ENCODE measurements around the gene MXRA8.
"Not testable (repeated sequence)": the region's sequence is repeated elsewhere in the genome, so short reads cannot be mapped to it uniquely, and the experiment has no call there.

Gene MXRA8, protein sequence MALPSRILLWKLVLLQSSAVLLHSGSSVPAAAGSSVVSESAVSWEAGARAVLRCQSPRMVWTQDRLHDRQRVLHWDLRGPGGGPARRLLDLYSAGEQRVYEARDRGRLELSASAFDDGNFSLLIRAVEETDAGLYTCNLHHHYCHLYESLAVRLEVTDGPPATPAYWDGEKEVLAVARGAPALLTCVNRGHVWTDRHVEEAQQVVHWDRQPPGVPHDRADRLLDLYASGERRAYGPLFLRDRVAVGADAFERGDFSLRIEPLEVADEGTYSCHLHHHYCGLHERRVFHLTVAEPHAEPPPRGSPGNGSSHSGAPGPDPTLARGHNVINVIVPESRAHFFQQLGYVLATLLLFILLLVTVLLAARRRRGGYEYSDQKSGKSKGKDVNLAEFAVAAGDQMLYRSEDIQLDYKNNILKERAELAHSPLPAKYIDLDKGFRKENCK

DNA sequence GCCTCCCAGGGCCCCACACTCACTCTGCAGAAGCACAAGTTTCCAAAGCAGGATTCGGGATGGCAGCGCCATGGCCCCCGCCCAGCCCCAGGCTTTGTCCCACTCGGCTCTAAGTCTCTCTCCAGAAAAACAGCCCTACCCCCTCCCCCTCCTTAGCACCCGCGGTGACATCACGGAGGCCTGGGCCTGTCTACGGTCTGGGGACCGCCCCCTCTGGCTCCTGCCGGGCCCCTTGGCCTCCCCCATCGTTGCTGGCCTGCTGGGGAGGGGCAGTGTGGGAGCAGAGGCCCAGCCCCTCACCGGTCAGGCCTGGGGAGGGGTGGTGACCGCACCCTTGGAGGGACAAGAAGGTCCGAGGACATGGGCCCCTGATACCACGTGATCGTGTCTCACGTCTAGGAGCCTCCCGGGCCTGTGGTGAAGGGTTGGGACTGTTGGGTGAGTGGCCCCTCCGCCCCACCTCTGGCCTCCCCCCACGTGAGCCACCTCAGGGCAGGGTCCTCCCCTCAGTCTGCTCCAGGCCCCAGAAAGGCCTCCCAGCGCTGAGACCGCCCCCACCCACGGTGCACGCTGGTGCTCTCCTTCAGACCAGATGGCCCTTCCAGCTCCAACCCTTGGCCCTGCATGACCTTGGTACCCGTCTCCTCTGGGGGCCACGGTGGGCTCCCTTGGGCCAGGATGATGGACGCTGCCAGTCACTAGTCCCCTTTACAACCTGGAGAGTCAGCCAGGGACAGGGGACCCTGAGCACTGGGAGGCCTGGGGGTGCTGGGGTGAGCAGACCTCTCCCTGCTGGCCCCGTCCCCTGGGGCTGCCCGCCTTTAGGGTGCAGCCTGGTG, at the start of gene MXRA8:
Gene MXRA8, minus strand, starts transcription at position 123 of the 839 bp plus-strand sequence. Its CDS starts 51 bp downstream, at position 72.
- DNase-seq (ENCODE audit: low spot score): peak; percentile 89

DNA sequence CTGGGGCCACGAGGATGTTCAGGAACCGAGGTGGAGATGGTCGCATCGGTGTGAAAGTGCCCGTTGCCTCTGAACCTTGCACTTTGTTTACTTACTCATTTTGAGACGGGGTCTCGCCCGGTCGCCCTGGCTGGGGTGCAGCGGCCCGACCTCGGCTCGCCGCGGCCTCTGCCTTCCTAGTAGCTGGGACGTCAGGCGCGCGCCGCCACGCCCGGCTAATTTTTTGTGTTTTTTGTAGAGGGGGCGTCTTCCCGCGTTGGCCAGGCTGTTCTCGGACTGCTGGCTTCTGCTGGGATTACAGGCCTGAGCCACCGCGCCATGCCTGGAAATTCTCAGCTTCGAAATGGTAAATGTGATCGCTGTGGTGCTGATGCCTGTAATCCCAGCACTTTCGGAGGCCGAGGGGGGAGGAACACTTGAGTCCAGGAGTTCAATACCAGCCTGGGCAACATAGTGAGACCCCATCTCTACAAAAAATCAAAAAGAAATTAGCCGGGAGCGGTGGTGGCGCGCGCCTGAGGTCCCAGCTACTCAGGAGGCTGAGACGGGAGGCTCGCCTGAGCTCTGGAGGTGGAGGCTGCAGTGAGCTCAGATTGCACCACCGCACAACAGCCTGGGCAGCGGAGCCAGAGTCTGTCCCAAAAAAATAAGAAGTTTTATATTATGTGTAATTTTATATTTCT, 49.4 kb upstream of the MXRA8 start:
- DNase-seq (ENCODE audit: low spot score): peak; percentile 56

DNA sequence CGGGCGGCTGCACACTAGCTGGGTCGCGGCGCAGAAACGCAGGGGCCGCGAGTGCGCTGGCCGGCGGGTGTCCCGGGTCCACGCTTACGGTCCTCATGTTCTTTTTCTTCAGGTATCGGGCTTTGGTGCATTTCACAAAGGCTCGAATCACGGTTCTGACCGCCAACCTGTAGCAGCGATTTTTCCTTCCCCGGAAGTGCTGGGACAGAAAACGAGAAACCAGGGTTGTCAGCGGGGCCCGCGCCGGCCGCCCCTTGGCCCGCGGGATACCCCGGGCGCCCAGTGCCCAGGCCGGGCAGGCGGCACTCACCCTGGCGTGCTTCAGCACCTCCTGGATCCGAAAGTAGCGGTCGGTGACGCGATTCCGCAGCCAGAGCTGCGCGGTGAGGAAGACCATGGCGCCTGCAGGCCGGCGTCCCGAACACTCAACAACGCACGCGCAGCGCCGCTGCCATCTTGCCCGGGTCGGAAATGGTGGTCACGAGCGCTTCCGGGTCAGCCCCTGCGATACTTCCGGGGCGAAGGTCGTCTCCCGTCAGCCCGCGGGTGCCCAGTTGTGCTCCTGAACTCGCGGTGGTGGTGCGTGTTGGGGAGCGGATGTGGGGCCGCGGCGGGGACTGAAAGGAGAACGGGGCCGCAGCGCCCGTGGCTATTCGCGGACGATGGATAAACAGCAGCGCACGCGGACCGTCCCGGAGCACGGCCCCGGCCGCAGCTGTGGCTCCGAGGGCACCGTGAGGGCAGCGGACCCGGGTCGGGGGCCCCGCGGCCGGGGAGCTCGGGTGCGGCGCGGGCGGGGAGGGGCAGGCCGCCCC, 48.7 kb upstream of the MXRA8 start, which contains the start of gene MRPL20:
Gene MRPL20, minus strand, starts transcription at position 473 of the 815 bp plus-strand sequence. Its CDS starts 76 bp downstream, at position 397.
- peak; percentile 98 for DNase-seq (ENCODE audit: low spot score)

DNA sequence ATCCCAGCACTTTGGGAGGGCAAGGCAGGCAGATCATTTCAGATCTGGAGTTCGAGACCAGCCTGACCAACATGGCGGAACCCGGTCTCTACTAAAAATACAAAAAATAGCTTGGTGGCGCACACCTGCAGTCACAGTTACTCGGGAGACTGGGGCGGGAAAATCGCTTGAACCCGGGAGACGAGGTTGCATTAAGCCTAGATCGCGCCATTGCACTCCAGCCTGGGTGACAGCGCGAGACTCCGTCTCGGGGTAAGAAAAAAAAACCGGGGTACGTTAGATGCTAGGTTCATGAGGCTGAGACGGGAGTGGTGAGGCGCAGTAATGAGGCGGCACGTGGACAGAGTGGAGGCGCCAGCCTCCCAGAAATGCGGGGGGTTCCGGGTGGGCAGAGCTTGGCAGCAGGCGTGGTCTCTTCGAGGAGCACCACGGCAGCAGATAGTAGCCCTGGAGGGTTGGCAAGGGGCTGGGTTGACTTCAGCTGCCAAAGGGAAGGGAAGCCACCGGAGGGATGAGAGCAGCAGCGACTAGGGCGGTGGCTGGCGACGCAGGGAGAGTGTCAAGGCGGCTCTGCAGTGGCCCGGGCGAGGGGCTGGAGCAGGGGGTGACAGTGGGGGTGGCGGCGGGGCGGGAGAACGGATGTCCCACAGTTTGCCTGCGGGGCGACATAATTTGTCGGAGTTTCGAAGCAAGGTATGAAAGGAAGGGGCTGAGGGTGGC, 47.9 kb upstream of the MXRA8 start:
- no peak for DNase-seq (ENCODE audit: low spot score)

DNA sequence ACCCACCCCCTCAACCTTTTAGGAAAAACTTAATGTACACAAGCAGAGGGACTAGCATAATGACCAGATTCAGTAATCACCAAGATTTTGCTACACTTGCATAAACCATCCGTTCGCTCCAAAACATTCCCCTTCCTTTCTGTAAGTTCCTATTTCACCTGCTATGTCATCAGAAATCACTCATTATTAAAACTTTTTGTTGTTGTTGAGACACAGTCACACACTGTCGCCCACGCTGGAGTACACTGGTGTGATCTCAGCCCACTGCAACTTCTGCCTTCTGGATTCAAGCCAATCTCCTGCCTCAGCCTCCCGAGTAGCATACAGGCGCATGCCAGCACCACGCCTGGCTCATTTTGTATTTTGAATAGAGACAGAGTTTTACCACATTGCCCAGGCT, 45.3 kb upstream of the MXRA8 start:
- DNase-seq (ENCODE audit: low spot score): no peak

DNA sequence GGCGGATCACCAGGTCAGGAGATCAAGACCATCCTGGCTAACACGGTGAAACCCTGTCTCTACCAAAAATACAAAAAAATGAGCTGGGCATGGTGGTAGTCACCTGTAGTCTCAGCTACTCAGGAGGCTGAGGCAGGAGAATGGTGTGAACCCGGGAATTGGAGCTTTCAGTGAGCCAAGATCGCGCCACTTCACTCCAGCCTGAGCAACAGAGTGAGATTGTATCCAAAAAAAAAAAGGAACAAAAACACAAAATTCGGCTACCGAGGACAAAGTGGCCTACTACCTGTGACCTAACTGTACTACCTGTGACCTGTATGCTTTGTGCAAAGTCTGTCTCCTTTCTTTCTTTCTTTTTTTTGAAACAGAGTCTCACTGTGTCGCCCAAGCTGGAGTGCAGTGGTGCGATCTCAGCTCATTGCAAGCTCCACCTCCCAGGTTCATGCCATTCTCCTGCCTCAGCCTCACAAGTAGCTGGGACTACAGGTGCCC, 44.6 kb upstream of the MXRA8 start:
- not testable (repeated sequence) for DNase-seq (ENCODE audit: low spot score)

DNA sequence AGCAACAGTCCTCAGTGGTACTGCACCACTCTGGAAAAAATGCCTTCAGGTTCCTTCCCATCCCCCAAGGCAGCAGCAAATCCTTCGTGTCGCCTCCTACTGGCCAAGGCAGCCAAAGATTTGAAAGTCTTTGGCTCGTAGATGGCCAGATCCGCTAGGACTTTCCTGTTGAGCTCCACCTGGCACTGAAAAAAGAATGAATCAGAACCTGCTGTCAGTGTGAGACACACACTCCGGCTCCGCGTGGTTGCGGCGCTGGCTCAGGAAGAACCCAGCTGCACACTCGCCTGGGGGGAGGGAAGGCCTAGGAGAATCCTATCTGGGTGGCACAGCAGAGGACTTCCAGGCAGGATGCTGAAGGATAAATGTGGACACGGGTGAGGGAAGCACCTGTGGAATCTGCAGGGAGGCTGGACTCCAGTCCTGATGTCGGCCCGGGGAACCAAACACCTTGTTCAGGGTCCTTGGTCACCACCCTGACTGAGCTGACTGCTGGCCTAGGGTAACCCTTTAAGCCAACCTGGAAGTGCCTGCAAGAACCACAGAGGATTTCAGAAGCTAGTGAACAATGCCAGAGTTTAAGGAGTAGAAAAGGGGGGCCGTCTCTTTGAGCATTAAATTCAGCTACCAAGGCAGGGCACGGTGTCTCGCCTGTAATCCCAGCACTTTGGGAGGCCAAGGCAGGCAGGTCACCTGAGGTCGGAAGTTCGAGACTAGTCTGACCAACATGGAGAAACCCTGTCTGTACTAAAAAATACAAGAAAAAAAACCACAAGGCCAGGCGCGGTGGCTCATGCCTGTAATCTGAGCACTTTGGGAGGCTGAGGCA, 43.9 kb upstream of the MXRA8 start:
- peak; percentile 64 for DNase-seq (ENCODE audit: low spot score)

DNA sequence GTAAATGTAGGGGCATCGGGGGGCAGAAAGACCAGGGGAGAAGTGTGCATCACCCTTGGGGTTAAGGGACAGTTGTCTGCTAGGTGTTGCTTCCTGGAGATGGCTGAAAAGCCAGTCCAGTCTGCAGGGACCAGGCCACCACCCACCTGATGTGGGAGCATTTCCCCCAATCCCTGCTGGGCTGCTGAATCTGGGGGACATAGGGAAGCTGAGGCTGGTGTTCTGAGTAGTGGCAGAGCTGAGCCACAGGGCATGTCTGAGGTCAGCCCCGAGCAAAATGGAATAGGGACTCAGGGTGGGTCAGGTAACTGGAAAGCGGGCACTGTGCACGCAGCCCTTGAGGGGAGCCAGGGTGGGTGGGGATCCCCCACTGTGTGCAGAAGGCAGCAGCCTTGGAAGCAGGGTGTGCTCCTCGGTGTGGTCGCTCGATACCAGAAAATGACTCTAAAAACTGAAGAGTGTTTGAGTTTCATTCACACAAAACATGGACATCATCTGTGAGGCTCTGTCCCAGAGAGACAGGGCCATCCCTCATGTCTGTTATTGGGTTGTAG, 43.2 kb upstream of the MXRA8 start:
- no peak for DNase-seq (ENCODE audit: low spot score)

DNA sequence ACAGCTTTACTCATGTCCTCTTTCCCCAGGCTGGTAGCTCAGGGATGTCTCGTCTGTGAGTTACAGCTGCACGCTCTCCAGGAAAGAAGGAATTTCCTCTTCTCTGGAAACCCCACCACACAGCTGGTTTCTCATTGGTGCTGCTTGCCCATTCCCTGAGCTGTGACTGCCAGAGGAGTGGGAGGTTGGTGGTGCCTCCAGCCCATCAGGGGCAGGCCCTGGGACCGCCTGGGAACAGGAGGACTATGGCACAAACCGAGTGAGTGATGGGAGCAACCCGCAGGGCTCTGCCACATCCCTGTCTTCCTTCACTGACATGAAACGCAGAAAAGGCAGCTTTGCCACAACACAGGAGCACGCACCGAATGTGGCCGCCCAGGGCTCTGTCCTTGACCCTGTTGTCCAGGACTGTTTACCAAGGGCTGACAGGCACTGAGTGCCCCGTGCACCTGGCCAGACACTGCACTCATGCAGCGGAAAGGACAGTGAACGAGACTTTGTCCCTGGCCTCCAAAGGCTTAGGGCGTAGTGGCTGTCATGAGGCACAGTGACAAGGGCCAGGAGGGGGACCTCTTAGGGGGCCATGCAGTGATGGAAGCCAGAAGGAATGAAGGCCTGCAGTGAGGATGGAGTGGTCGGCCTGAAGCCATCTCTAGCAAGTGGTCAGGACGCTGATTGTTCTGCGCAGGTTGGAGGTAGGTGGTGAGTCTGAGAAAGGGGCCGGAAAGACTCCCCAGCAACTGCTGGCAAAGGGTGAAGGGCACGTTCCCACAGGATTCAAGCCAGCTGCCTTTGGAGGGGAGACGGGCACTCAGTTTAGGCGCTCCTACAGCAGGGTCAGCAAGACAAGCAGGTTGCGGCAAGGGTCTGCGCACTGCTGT, 42.5 kb upstream of the MXRA8 start:
- no peak for DNase-seq (ENCODE audit: low spot score)

DNA sequence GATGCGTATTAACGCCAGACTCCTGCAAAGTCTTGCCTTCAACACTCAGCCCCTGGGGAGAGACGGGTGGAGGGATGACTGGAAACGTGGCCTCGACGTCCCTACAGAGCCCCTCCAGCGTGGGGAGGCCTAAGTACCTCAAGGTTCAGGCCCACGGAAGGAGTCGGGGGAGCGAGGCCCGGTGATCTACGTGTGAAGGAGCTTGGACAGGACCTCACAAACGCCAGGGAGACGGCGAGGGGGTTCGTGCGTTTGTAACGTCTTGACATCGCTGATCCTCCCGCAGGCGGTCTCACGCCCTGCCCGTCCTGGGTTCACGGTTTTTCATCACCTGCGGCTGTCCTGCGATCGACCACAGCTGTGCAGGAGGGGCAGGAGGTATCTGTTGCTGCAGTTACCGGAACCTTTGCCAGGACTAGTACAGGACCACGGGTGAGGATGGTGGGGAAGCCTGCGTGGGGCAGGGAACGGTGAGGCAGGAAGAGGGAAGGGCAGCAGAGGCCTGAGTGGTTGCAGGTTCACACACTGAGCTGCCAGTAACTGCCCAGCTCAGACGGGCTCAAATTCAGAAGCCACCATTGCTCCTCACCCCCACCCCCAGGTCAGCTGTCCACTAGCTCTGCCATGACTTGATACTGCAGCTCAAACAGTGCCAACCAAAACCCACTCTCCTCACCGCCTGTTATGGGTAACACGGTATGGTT, 41.7 kb upstream of the MXRA8 start:
- DNase-seq (ENCODE audit: low spot score): no peak

DNA sequence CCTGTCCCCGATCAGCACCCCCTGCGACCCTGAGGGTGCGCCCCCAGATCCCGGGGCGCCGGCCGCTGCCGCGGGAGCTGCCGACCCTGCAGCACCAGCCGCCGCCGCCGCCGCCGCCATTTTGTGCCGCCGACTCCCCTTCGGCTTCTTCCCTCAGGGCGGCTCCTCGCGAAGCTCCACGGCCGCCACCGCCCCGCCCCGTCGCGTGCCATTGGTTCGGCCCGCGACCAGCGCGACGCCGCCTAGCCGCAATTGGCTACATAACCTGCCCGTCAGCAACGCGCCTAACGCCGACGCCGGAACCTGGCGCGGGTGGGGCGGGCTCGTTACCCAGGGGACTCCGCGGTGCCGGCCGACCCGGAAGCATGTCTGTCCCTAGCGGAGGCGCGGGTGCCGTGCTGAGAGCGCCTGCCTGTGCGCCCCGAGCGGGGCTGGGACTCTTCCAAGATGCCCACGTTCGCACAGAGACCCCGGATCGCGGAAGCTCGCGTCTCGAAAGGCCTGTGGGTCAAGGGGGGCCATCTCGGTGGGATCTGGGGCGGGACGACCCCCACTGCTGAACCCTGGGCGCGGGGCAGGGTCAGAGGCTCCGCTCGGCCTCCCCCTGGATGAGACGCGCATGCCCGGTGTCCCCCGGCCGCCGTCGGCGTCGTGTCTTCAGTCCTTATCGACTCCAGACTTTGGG, 41.0 kb upstream of the MXRA8 start, which contains the start of gene CCNL2:
Gene CCNL2, minus strand, starts transcription at position 149 of the 685 bp plus-strand sequence. Its CDS starts 29 bp downstream, at position 120.
- peak; percentile 99 for DNase-seq (ENCODE audit: low spot score)

DNA sequence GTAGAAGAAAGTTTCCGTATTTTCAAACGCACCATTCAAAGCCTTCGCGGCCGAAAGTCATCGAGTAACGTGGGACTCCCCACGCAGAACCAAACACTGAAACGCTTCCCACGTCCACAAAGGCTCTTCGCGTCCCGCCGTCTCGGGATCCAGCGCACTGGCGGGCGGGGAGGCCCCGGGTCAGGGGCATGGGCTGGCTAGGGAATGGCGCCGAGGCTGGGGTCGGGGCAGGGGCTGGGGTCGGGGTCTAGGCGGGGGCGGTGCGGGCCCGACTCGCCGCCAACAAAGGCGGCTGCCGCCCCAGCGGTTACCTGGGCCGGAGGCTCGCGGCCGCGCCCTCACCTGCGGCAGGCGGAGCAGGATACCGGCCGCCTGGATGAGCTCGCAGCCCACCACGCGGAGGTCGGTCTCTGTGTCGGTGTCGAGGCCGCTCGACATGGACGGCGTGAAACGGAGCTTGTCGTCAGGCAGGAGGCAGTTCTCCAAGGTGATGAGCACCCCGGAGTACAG, 40.4 kb upstream of the MXRA8 start:
- no peak for DNase-seq (ENCODE audit: low spot score)

DNA sequence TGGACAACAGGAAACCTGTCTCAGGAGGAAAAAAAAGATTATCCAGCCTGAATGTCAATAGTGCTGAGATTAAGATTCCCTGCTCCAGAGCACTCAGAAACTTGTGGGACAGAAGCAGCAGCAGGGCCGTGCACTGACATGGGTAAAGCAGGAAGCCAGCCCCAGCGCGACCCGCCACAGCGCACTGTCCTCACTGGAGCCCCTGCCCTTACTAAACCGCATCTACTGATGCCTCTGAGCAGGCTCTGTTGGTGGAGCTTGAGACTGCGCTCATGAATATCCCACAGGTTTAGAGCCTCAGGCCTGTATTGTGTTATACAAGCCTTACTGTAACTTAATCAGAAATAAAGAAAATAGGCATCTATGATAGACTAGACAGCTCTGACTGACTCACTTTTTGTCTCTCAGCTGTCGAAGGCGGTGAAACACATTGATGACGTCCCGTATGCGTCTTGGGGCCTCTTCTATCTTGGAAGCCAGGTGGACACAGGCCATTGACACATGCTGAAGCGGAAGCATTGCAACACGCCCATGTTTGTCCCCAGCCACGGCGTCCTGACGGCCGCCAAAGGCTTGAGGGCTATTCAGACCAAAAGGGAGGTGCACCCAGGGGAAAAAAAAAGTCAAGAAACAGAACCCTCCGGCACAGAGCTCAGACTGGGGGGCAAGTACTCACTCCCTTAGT, 39.6 kb upstream of the MXRA8 start:
- no peak for DNase-seq (ENCODE audit: low spot score)

DNA sequence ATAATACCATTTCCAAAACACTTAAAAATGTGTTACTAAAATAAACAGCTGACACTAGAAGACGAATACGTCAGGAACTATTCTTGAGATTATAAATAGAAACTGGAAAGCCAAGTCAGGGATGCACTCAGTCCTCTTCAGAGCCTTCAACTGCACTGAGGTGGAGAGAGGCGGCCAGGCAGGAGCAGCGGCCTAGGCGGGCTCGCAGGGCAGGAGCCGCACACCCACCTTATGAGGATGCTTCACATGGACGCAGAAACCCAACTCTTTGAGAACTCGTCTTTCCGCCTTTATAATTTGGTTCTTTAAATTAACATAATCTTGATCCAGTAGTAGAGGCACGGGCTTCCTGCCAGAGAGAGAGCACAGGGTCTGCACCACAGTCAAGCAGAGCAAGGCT, 36.8 kb upstream of the MXRA8 start:
- no peak for DNase-seq (ENCODE audit: low spot score)

DNA sequence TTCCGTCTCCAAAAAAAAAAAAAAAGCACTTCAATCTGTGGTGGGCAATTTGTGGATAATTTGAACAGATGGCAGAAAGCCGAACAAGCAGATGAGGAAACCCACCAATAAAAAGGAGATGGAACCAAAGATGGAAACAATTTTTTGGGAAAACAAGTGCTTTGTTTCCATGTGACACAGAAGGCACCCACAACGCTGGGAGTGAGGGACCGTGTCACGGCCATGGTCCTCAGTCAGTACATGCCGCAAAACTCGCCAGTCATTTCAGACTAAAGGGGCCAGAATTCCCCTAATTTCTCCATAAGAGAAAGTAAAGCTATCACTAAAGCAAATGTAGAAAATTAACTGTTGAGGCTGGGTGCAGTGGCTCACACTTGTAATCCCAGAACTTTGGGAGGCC, 35.8 kb upstream of the MXRA8 start:
- DNase-seq (ENCODE audit: low spot score): no peak

DNA sequence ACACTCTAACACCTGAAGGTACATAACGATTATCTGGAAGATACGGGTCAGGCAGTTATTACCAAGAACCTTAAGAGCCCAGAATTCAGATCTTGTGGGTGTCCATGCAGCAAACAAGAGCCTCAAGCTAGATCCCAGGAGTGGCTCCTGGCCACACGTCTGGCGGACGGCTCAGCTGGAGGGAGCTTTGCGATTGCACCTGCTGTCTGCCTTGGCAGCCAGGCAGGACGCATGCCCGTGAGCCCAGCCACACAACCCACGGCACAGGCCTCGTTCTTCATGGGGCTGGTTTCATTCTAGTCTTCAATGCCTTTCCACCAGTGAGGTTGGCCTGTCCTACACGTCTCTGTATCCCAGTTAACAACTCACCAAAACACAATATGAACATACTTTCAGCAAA, 35.1 kb upstream of the MXRA8 start:
- peak; percentile 1 for DNase-seq (ENCODE audit: low spot score)

Measured in AG20443 (cell line).